Right forelimb (tissue), 1 donor: Measurements from ENCODE around the gene ZMYND8.
A peak's percentile ranks its signal among the peaks of the same experiment; 100 is the strongest.
"Not testable (repeated sequence)": the region's sequence is repeated elsewhere in the genome, so short reads cannot be mapped to it uniquely, and the experiment has no call there.

Source experiments
- DNase-seq: peaks from one replicate; pipeline ENCODE4 v3.0.0-alpha.2; 2018

Gene ZMYND8

DNA sequence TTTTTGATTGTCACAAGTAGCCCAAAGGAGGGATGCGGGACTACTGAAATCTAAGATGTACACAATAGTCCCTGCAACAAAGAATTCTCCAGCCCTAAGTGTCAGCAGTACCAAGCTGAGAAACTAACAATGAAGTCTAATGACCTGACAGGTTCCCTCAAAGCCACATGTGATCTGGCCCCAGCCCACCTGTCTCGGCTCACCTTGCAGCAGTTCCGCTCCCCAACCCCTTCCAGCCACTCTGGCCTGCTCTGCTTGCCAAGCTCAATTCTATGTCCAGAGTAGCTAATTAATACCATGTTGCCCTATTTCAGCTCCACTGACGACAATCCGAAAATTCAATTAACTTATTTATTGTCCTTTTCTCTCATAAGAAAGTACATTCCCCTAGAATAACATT, 72.1 kb downstream of the ZMYND8 start:
- no peak for DNase-seq

DNA sequence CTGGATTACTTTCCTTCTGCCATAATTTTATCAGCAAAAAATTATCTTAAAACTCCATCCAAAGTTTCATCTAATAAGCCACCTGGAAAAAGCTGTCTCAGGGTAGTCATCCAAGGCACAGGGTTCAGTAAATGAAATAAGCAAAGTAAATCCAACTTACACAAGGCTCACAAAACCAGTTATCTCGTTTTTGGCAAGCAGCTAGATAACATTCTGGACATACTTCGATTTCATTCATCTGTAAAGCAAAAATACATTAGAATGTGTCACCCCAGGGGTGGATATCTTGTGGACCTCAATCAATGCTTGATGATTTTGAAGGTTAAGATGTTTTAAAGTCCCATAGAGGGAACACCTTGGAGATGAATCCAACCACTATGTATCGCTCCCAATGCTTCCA, 73.1 kb downstream of the ZMYND8 start:
- DNase-seq, result no peak

DNA sequence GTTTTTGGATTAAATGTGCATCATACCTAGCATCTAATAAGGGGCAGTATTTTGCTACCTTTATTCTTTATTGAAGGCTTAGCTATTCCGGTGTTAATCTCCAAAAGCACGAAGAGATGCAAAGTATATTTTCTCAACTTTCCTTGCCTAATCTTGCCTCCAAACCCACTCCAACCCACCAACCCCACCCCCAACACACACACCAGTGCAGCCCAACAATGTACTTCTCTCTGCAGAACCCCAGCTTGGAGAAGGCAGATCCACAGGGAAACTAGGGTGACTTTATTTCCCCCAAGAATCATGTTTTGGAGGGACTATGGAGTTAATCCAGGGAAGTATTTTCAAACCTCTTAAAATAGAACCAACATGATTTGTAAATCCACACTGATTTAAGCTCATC, 73.6 kb downstream of the ZMYND8 start:
- no peak for DNase-seq

DNA sequence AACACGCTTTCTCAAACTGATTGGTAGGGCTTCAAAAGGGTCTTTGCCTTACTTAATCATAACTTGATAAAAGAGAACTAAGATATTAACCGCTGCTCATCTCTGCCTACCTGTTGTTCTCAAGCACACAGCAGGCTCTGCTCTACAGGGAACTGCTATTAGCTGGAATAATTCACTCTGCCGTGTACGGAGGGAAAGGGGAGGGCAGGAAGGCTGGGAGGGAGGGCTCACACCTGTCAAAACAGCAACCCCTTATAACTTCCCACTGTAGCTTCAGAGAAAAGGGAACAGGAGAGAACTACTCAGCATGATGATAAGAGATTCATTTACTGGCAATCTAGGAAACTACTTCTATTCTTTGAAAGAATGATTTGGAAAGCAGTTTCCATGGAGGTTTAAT, 75.1 kb downstream of the ZMYND8 start:
- no peak for DNase-seq

DNA sequence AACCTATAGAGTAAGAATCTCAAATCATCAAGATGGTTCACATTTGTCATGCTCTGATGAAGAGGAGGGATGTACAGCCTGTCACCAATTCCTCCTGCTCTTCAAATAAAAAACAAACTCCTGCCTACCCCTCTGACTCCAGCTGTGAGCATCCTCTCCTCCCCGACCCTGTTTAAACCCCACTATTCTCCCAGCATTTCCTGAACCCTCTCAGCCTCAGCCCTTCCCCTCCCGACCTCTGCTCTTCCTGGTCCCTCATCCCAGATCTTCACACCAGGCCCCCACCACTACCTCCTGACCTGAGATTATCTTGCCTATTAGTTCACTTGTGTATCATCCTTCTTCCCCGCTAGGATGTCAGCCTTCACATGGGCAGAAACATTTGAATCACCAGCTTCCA, 75.8 kb downstream of the ZMYND8 start:
- DNase-seq, result no peak

DNA sequence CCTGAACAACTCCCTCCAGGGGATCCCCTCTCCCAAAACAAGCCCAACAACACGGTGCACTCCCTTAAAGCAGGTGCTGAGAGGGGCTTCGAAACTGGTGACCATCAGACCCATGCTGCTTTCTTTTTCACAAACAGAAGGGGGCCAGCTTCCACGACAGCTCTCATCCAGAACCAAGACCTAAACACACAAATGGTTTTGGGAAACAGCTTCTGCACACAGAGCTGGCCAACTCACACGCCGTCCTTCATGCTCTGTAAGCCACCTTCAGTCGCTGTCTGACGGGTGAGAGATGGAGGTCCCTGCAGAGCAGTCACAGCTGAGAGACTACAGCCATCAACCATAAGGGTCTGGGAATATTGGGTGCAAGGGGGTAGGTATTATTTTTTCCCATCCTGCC, 76.3 kb downstream of the ZMYND8 start:
- DNase-seq, result no peak

DNA sequence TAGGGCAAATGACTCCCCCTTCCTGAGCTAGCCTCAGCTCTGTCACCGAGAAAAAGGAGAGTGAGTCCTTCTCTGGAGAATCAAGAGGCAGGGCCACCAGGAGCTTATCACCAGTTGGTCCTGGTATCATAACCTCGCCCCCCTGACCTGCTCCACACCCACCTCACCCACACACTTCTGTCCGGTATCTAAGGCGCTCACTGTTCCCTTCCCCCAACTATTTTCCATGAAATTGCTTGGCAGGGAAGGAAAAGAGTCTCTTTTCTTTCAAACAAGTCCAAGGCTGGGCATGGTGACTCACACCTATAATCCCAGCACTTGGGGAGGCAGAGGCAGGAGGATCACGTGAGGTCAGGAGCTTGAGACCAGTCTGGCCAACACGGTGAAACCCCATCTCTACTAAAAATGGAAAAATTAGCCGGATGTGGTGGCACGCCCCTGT, 77.6 kb downstream of the ZMYND8 start:
- no peak for DNase-seq

DNA sequence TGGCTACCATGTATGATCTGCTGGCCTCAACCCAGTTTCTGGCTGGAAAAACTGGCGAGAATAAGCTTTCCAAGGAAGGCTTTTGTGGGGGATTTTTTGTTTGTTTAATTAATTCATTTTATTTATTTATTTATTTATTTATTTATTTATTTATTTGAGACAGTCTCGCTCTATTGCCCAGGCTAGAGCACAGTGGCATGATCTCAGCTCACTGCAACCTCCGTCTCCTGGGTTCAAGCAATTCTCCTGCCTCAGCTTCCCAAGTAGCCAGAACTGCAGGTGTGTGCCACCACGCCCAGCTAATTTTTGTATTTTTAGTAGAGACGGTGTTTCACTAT, 79.0 kb downstream of the ZMYND8 start:
- not testable (repeated sequence) for DNase-seq

DNA sequence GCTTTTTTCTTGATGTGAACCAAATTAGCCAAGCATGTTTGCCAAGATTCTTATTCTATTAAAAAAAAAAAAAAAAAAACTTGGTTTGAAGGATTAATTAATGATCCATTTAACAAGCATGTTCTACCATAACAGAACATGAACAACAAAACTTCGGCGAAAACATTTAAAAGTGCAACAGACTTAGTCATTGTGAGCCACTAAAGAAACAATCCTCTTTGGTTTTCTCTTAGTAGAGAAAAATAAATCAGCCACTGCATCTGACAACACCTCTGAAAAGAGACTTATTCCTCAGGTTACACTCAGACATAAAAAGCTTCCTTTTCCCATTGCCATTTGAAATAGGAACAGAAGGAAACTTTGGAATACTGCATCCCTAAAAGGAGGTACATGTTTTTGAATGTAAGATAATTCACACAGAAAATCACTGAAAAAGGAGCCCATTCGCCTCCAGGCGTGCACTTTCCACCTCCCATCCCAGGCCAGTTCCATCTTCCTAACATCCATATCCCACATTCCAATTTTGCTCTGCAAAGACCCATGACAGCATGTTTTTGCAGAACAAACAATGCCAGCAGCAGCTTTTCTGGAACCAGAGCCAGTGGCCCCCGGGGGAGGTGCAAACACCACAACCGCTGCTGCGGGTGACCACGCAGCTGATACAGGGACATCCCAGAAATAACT, 79.5 kb downstream of the ZMYND8 start:
- DNase-seq, result peak; percentile 72

DNA sequence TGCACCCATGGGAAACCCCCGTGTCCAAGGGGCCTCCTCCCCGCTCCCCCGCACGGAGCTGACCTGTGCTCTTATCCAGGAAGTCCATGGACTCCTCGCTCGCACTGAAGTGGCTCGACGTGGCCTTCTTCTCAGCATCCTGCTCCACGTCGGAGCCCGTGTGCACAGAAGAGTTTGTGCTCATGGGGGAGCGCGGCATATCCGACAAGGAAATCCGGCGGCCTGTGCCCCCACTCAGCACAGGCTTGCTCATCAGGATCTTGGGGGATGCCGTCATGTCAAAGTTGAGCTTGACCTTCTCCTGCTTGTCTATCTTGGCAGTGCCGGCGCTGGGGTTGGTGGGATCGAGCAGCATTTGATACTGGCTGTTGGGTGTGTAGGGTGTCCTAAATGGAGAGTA, 80.2 kb downstream of the ZMYND8 start:
- no peak for DNase-seq

DNA sequence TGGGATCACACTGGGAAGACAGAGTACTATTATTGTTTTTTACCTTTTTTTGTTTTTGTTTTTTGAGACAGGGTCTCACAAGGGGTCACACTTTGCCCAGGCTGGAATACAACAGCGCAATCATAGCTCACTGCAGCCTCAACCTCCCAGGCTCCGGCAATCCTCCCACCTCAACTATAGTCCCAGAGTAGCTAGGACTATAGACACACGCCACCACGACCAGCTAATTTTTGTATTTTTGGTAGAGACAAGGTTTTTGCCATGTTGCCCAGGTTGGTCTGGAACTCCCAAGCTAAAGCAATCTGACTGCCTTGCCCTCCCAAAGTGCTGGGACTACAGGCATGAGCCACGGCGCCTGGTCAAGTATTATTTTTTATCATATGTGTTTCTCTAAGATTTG, 81.0 kb downstream of the ZMYND8 start:
- no peak for DNase-seq

DNA sequence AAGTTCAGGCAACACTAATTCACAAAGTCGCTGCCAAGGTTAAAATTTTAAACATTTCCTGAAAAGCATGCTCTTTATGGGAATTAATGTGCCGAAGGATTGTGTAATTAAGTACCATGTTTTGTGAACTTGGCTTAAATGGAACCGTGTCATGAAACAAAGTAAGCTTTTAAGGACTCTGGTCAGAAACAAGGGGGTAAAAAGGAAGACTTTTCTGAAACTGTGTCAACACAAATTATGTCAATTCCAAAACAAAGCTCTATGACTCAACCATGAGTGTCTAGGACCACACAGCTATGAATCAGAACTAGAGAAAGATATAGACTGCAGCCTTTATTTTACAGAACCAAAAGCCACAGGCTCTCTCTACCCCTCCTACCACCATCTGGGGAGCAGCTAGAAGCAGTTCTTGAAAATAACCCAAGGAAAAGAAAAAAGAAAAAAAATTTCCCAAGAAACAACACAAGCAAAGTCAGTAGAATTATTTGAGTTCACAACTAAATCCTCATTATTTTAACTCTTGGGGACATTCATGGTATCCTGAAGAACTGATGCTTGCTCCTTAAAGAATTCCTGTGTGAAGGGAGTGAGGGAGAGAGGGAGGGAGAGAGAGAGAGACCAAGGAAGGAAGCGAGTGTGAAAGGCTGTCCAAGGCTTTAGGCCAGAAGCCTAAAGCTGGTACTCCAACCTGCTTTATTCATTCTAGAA, 81.9 kb downstream of the ZMYND8 start:
- no peak for DNase-seq

DNA sequence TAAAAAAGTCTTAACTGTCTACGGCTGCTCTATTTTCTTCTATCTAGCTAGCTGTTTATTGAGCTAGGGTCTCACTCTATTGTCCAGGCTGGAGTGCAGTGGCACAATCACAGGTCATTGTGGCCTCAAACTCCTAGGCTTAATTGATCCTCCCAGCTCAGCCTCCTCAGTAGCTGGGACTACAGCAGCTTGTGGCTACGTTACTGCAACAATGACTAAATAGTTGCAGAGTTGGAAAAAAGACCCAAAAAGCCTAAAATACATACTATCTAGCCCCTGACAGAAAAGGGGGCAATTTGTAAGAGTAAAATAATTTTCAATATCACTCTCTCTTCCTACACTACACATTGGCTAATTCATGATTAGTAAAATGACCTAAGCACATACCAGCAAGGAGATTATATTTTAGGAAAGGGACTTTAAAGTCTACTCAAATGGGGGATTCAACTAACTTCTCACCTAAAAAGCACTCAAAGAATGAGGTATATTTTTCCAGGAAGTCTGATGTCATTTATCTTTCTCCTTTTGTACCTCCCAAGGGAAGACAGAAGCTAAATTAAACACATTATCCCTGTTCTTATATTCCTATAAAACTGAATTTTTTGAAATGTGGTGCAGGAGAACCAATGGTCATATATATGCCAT, 82.8 kb downstream of the ZMYND8 start:
- DNase-seq, result no peak

DNA sequence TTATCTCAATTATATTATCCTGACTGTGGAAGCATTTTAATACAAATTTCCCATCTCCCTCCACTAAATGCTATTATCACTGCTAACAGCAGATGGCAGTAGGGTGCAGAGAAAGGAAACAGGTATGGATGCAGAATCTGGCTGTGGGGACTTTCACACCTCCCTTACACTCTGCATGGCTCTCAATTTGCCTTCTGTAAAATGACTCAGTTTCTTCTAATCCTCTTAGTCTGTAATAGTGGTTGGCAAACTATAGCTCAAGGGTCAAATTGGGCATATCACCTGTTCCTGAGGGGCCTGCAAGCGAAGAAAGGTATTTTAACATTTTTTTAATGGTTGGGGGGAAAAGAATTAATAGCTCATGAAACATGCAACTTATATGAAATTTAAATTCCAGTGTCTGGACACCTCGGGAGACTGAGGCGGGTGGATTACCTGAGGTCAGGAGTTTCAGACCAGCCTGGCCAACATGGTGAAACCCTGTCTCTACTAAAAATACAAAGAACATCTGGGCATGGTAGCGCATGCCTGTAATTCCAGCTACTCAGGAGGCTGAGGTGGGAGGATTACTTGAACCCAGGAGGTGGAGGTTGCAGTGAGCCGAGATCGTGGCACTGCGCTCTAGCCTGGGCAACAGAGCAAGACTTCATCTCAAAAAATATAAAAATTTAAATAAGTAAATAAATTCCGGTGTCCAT, 83.5 kb downstream of the ZMYND8 start:
- DNase-seq, result no peak

DNA sequence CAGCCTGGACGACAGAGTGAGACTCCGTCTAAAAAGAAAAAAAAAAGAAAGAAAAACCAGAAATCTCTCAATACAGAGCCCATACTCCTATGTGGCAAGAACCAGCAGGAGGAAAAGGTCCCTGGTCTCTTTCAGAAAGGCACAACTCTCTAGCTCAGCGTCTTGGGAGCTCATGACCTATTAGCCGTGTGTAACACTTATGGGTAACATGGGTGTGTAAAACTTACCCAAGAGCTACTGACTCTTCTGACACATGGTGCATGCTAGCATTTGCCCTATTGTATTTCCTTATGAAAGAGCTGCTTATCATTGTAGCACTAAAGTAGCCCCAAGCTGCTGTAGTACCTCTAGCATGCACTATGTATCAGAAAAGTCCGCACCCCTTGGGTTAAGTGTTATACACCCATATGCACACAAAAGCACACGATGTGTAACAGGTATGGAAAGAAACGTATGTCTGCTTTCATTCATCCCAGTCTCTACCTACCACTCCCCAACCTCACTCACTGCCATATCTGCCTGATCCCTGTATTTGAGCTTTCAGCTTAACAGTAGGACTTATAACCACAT, 85.4 kb downstream of the ZMYND8 start:
- no peak for DNase-seq

DNA sequence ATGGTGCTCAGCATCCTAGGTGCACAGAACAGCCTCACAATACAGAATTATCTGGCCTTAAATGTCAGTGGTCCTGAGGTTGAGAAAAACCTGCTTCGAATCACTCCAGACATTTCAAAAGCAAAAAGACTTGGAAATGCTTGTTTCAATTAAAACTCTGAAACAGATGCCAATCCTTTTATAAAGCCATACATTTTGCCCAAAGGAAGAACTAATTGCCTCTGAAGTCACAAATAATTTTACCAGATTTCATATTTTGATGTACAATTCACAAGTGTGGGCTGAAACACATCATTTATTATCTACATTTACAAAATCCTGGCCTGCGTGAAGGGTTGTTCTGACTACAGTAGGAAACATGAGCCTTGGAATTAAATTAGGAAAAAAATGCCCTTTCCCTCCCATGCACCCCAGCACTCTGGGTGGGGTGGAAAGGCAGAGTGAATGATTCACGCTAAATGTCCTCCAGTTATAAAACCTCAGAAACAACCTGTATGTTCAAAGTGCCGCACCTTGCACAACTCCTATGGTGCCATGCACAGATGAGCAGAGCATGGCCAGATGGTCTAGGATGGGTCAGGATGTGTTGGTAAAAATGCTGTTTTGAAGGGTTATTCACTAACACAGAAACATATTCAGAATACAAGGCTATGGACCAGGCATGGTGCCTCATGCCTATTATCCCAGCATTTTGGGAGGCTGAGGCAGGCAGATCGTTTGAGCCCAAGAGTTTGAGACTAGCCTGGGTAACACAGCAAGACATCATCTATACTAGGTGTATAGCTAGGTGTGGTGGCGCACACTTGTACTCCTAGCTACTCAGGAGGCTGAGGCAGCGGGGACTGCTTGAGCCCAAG, 87.0 kb downstream of the ZMYND8 start:
- DNase-seq, result no peak

DNA sequence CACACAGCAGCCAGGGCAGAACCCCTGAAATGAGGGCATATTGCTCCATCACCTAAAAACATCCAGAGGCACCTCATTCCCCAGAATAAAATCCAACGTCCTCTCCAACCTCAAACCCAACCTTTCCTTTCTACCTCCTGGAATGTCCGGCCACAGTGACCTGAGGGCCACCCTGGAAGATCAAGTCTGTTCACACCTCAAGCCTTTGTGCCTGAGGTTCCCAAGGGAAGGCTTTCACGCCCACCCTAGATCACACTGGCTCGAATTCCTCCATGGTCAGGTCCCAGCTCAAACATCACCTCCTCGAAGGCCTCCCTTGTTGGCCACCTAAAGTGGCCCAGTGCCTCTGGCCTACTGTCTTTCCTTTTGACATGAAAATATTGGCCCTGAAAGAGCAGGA, 88.9 kb downstream of the ZMYND8 start:
- DNase-seq, result no peak

DNA sequence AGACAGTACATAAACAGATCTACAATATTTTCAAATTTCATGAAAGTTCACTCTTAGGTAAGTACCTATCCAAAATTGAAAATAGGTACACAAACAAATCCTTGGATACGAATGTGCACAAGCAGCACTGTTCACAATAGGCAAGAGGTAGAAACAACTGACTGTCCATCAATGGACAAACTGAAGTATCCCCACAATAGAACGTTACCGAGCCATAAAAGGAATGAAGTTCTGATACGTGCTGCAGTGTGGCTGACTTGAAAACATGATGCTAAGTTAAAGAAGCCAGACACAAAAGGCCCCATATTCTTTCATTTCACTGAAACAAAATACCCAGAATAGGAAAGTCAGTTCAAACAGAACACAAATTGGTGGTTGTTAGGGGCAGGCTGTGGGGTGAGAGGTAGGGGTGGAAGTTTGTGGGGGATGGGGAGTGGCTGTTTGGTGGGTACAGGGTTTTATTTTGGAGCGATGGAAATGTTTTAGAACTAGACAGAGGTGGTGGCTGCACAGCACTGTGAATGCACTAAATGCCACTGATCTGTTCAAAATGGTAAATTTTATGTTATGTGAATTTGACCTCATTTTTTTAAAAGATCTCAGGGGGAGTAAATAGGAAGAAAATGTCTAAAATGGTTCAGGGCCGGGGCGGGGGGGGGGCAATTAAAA, 89.5 kb downstream of the ZMYND8 start:
- no peak for DNase-seq

DNA sequence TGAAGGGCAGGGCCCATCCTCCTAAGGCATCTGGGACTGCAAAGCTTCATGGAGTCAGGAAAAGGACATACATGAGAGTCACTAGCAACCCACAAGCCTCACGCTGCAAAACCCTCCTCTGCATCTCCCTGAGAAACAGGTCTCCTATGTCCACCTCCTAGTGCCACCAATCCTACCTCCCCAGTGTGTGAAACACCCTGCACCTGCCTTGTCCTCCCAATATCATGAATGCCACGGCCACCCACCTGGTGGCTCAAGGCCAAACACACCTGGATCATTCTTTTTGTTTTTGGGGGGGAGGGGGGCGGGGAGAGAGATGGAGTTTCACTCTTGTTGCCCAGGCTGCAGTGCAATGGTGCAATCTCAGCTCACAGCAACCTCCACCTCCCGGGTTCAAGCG, 90.5 kb downstream of the ZMYND8 start:
- DNase-seq, result no peak

DNA sequence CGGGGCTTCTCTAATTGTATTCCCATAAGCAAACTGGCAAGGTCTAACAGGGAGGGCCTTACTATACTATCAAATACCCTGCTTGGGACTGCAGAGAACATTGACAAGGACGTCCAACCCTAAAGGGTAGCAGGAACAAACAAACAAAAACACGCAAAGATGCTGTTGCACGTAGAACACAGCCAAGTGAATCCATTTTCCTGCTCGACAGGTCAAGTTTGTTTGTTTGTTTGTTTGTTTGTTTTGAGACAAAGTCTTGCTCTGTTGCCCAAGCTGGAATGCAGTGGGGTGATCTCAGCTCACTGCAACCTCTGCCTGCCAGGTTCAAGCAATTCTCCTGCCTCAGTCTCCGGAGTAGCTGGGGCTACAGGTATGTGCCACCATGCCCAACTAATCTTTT, 91.3 kb downstream of the ZMYND8 start:
- no peak for DNase-seq

DNA sequence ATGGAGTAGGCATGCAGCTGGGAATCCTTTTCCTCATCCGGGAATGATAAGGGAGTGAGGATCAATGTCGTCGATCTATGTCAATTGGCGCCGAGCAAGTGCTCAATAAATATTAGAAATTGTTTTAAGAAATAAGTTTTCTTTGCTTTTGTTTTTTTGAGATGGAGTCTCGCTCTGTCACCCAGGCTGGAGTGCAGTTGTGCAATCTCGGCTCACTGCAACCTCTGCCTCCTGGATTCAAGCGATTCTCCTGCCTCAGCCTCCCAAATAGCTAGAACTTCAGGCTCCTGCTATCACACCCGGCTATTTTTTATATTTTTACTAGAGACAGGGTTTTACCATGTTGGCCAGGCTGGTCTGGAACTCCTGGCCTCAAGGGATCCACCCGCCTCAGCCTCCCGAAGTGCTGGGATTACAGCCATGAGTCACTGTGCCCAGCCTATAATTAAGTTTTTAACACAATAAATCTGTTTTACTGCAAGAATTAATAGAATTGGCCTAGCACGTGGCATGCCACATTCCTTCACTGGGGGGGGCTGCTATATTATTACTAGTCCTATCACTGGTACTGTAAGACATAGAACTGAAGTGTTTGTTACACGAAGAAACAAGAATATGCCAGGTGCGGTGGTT, 92.2 kb downstream of the ZMYND8 start:
- not testable (repeated sequence) for DNase-seq
